IMR-90 (cell line): Measurements from ENCODE around the gene ST14.

Experiments used
- BHLHE40 ChIP-seq: fragments of 150-350 bp; IDR thresholded peaks from 2 replicates; pipeline ENCODE4 v1.6.1; 2016; ENCODE audit warnings: mild to moderate bottlenecking, low read depth, low read length
- CHD1 ChIP-seq: IDR thresholded peaks from 2 replicates; pipeline ENCODE4 v1.6.1; 2012; ENCODE audit warnings: low read depth, low read length, improper control_type of control experiment
- NFE2L2 ChIP-seq: fragments of 150-350 bp; IDR thresholded peaks from 2 replicates; pipeline ENCODE4 v1.6.1; 2016; ENCODE audit warnings: low read depth, mild to moderate bottlenecking, low read length
- POLR2A ChIP-seq: IDR thresholded peaks from 2 replicates; pipeline ENCODE4 v1.6.1; 2012; ENCODE audit warnings: mild to moderate bottlenecking, low read depth, low read length
- TF ChIP-seq, protein P1 (sequence below): conservative IDR thresholded peaks from 2 replicates; pipeline ENCODE4 v1.5.1; 2012; ENCODE audit warnings: mild to moderate bottlenecking, low read depth, low read length, improper control_type of control experiment
- TF ChIP-seq, protein P2 (sequence below): fragments of 150-350 bp; IDR thresholded peaks from 2 replicates; pipeline ENCODE4 v1.6.1; 2017; ENCODE audit warnings: mild to moderate bottlenecking, antibody characterized with exemption, low read length, low read depth
- TF ChIP-seq, protein P3 (sequence below): fragments of 150-350 bp; IDR thresholded peaks from 2 replicates; pipeline ENCODE4 v1.6.1; 2016; ENCODE audit warnings: low read depth, mild to moderate bottlenecking, low read length, moderate library complexity, borderline replicate concordance

DNA sequence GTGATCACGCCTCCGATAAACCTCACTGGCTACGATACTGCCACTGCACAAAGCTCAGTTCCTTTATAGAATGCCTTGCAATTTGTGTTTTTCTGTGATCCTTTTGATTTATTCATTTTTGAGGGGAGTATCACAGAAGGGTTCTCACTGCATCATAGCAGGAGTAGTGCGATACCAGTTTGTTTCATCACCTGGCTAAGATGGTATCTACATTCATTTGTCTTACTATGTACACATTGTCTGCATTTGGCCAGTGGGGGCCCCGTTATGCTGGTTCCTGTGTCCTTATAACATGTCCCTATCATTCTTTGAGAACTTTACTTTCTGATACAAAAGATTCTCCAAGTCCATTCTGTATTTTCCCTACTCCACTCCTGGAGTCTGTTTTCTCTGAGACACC lies 45.3 kb upstream of the ST14 start:
- TF ChIP-seq, protein P1, sequence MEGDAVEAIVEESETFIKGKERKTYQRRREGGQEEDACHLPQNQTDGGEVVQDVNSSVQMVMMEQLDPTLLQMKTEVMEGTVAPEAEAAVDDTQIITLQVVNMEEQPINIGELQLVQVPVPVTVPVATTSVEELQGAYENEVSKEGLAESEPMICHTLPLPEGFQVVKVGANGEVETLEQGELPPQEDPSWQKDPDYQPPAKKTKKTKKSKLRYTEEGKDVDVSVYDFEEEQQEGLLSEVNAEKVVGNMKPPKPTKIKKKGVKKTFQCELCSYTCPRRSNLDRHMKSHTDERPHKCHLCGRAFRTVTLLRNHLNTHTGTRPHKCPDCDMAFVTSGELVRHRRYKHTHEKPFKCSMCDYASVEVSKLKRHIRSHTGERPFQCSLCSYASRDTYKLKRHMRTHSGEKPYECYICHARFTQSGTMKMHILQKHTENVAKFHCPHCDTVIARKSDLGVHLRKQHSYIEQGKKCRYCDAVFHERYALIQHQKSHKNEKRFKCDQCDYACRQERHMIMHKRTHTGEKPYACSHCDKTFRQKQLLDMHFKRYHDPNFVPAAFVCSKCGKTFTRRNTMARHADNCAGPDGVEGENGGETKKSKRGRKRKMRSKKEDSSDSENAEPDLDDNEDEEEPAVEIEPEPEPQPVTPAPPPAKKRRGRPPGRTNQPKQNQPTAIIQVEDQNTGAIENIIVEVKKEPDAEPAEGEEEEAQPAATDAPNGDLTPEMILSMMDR: no peak
- TF ChIP-seq, protein P2, sequence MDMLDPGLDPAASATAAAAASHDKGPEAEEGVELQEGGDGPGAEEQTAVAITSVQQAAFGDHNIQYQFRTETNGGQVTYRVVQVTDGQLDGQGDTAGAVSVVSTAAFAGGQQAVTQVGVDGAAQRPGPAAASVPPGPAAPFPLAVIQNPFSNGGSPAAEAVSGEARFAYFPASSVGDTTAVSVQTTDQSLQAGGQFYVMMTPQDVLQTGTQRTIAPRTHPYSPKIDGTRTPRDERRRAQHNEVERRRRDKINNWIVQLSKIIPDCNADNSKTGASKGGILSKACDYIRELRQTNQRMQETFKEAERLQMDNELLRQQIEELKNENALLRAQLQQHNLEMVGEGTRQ: no peak
- TF ChIP-seq NFE2L2: no peak
- no peak for TF ChIP-seq CHD1
- TF ChIP-seq, protein P3, sequence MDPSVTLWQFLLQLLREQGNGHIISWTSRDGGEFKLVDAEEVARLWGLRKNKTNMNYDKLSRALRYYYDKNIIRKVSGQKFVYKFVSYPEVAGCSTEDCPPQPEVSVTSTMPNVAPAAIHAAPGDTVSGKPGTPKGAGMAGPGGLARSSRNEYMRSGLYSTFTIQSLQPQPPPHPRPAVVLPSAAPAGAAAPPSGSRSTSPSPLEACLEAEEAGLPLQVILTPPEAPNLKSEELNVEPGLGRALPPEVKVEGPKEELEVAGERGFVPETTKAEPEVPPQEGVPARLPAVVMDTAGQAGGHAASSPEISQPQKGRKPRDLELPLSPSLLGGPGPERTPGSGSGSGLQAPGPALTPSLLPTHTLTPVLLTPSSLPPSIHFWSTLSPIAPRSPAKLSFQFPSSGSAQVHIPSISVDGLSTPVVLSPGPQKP: no peak
- no peak for TF ChIP-seq POLR2A
- no peak for TF ChIP-seq BHLHE40
